C4-2B (cell line): ENCODE measurements around the gene C20orf144.

Experiments used
- CTCF ChIP-seq: fragments of 450-650 bp; conservative IDR thresholded peaks from 2 replicates; pipeline ENCODE4 v1.5.1; 2017; ENCODE audit warnings: mild to moderate bottlenecking
- ZFX ChIP-seq: fragments of 450-650 bp; IDR thresholded peaks from 2 replicates; pipeline ENCODE4 v1.6.1; 2017

DNA sequence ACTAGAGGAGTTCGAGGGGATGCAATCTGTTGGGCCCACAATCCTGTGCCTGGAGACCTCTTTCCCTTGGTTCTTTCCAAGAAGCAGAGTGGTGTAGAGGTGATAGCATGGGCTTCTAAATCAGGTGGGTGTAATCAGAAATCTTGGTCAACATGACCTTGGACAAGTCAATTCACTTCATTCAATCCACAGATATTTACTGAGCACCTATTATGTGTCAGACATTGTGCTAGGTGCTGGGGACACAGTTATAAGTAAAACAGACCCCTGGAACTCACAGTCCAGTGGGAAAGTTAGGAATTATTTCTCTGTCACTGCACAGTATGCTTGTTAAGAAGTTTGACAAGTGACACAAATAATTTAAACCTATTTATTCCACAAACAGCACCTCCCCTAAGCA lies 27.4 kb downstream of the C20orf144 start:
- TF ChIP-seq CTCF = no peak
- TF ChIP-seq ZFX = no peak
